Muscle of back (tissue), 11 donors: ENCODE measurements around the gene HBG1. TPM values are rescaled to one million over a fixed set of nuclear protein-coding genes. Genes with fewer than 3 reads are reported as not detected.

Source experiments
- DNase-seq, 3 donors: peaks; one replicate each; pipeline versions ENCODE4 v3.0.0 to v3.0.0-alpha.2; 2013
- polyA plus RNA-seq, 10 donors: library from polyadenylated mRNA; unstranded; fragments of 120-200 nt; gene quantifications; one replicate each; pipeline ENCODE4 v1.2.1, GENCODE V29; 2013; ENCODE audit not compliant: insufficient read length in 10 of 10

HBG1 gene
- polyA plus RNA-seq, 10 donors = 3.6 to 4,554 (median 26.1) TPM

- DNase-seq = no peak
Measured at GRCh38 chr11:5229796-5230195, 19.9 kb downstream of the HBG1 start.

- no peak for DNase-seq
Measured at GRCh38 chr11:5229356-5229755, 20.3 kb downstream of the HBG1 start.

DNA sequence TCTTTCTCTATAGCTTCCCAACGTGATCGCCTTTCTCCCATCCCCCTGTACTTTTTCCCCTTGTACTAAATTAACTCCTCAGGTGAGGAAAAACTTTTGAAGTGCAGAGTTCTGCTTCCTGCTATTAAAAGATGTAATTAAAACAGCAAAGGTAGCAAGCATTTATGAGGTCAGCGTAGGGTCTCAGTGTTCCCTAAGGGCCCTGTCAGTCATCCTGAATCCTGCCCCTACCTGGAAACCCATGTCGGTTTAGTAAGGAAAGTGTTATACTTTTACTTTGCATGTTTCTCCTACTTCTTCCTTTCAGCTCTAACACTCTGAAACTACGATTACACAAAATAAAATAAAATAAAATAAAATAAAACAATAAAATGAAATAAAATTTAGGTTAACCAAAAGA, 21.5 kb downstream of the HBG1 start:
- DNase-seq = no peak

DNA sequence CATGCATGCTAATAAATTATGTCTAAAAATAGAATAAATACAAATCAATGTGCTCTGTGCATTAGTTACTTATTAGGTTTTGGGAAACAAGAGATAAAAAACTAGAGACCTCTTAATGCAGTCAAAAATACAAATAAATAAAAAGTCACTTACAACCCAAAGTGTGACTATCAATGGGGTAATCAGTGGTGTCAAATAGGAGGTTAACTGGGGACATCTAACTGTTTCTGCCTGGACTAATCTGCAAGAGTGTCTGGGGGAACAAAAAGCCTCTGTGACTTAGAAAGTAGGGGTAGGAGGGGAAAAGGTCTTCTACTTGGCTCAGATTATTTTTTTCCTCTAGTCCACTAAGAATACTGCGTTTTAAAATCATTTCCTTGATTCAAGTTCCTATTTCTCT, 22.0 kb downstream of the HBG1 start:
- no peak for DNase-seq

- DNase-seq = no peak
Measured at GRCh38 chr11:5226732-5227310, 22.8 kb downstream of the HBG1 start, which contains the start of gene HBB. TSS of gene HBB (minus strand) at chr11:5227071. CDS start at chr11:5227021, 50 bp downstream.

DNA sequence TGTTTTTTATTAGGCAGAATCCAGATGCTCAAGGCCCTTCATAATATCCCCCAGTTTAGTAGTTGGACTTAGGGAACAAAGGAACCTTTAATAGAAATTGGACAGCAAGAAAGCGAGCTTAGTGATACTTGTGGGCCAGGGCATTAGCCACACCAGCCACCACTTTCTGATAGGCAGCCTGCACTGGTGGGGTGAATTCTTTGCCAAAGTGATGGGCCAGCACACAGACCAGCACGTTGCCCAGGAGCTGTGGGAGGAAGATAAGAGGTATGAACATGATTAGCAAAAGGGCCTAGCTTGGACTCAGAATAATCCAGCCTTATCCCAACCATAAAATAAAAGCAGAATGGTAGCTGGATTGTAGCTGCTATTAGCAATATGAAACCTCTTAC, 24.2 kb downstream of the HBG1 start:
- no peak for DNase-seq

GRCh38 chr11:5224538-5225479, 24.8 kb downstream of the HBG1 start:
- DNase-seq = no peak

DNA sequence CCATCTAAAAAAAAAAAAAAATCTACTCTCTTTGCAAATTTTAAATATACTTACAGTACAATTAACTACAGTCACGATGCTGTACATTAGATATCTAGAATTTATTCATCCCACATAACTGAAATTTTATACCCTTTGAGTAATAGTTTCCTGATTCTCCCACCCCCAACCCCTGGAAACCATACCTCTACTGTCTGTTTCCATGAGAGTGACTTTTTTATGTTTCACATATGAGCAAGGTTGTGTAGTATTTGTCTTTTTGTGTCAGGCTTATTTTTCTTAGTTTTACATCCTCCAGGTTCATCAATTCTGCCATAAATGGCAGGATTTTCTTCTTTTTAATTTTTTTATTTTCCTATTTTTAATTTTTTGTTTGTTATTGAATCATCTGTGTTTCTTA, 26.0 kb downstream of the HBG1 start:
- no peak for DNase-seq

GRCh38 chr11:5223146-5223545, 26.5 kb downstream of the HBG1 start:
- no peak for DNase-seq

DNA sequence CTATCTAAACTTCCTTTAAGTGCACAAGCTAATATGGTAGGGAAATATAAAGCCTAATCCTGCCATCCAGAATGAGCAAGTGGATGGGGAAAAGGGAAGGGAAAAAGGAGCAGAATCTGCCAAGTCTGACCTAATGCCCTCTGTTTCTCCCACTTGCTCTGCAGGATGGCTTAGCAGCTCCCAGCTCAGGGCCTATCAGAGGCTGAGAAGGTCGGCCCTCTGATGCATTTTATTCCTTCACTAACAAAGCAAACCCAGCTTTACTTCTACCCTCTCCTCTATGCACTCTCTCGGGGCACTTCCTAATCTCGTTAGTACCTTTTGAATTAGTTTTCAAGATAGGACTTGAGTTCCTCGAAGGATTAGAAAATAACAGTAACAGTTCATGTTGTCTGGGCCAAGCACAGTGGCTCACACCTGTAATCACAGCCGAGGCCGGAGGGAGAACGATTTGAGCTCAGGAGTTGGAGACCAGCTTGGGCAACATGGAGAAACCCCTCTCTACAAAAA, 39.2 kb downstream of the HBG1 start:
- DNase-seq = no peak

GRCh38 chr11:5204787-5205186, 44.9 kb downstream of the HBG1 start:
- peak; percentile 8 to 43 (median 24) for DNase-seq

DNA sequence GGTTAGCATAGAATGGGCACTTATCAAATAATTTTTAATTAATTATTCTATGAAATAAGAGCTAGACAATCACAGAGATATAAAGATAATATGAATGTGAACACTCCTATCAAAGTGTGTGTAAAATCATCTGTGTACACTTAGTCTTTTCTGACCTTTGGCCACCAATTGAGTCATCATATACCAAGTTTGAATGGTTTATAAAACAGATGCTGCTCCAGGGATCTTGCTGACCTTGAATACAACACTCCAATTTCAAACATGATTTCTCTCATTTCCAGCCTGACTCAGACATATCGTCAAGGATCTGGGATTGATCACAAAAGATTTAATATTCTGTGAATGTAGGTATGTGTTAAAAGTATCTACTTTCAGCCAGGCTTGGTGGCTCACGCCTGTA, 46.3 kb downstream of the HBG1 start:
- DNase-seq = no peak

DNA sequence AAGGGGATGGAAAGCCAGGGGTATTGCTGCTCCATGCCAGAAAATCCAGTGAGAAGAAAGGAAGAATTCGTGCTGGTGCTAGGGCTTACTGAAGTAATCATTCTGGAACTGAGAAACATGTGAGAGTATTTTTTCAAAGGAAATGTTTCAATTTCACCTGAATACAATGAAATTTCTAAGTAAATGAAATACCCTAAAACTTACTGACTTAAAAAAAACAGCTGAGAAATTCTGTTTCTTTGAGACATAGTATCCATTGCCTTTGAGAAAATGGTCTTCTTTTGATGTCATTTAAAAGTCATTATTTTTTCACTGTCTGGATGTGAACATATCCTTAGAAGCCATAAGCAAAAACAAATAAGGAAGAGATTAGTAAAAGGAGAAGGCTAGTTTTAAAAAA, 49.1 kb downstream of the HBG1 start, which contains the start of gene OR51V1:
Gene OR51V1 (minus strand): TSS at position 101 of the 400 bp plus-strand sequence. CDS start 0 bp downstream, at position 101.
- DNase-seq = no peak

GRCh38 chr11:5198285-5198684, 51.4 kb downstream of the HBG1 start:
- DNase-seq = no peak

Other genes starting within 250 kb of the HBG1 start
- not detected for gene OR52J3, start 203.3 kb downstream of the HBG1 start, polyA plus RNA-seq
- gene OR52E2, start 190.2 kb downstream of the HBG1 start, polyA plus RNA-seq = not detected
- gene OR52E1, start 180.3 kb downstream of the HBG1 start, polyA plus RNA-seq = not detected
- gene OR52A5, start 111.5 kb downstream of the HBG1 start, polyA plus RNA-seq = not detected
- gene OR52A1, start 95.1 kb downstream of the HBG1 start, polyA plus RNA-seq = under 1 TPM in 4 of 10 donors, not detected in 6; 0.03 to 0.05 (median 0.03) TPM
- not detected for gene OR51V1, start 49.2 kb downstream of the HBG1 start, polyA plus RNA-seq
- 1,000 to 10,000 TPM in 3 of 10 donors, 100 to 1,000 TPM in 7; 173 to 2,168 (median 503) TPM for gene HBB, start 22.8 kb downstream of the HBG1 start, polyA plus RNA-seq
- 1 to 10 TPM in 3 of 10 donors, under 1 TPM in 4, not detected in 3; 0.25 to 1.9 (median 0.86) TPM for gene HBD, start 15.4 kb downstream of the HBG1 start, polyA plus RNA-seq
- over 10,000 TPM in 4 of 10 donors, 1,000 to 10,000 TPM in 6; 2,782 to 38,425 (median 6,490) TPM for gene HBG2, start 4.9 kb upstream of the HBG1 start, polyA plus RNA-seq
- gene HBE1, start 20.1 kb upstream of the HBG1 start, polyA plus RNA-seq = 100 to 1,000 TPM in 1 of 10 donors, 10 to 100 TPM in 6, 1 to 10 TPM in 3; 6.6 to 110 (median 23.6) TPM
- gene OR51B4, start 52.1 kb upstream of the HBG1 start, polyA plus RNA-seq = not detected
- not detected for gene OR51B2, start 74.4 kb upstream of the HBG1 start, polyA plus RNA-seq
- gene OR51B5, start 93.7 kb upstream of the HBG1 start, polyA plus RNA-seq = under 1 TPM in 1 of 10 donors, not detected in 9; 0.15 TPM
- not detected for gene OR51B6, start 101.7 kb upstream of the HBG1 start, polyA plus RNA-seq
- not detected for gene OR51M1, start 134.0 kb upstream of the HBG1 start, polyA plus RNA-seq
- not detected for gene OR51Q1, start 172.3 kb upstream of the HBG1 start, polyA plus RNA-seq
- not detected for gene OR51I1, start 191.7 kb upstream of the HBG1 start, polyA plus RNA-seq
- not detected for gene OR51I2, start 199.5 kb upstream of the HBG1 start, polyA plus RNA-seq
- not detected for gene OR52D1, start 238.8 kb upstream of the HBG1 start, polyA plus RNA-seq